GM19324 (cell line): ENCODE measurements around the gene RIT2.
"Not testable (repeated sequence)": the region's sequence is repeated elsewhere in the genome, so short reads cannot be mapped to it uniquely, and the experiment has no call there.

ENCODE experiments used
- ATAC-seq: cut with Tn5 transposase; IDR thresholded peaks from one replicate; pipeline ENCODE4 v1.9.1; 2021; ENCODE audit warnings: mild to moderate bottlenecking, moderate library complexity; ENCODE audit not compliant: unreplicated experiment, low FRiP score

RIT2 gene

DNA sequence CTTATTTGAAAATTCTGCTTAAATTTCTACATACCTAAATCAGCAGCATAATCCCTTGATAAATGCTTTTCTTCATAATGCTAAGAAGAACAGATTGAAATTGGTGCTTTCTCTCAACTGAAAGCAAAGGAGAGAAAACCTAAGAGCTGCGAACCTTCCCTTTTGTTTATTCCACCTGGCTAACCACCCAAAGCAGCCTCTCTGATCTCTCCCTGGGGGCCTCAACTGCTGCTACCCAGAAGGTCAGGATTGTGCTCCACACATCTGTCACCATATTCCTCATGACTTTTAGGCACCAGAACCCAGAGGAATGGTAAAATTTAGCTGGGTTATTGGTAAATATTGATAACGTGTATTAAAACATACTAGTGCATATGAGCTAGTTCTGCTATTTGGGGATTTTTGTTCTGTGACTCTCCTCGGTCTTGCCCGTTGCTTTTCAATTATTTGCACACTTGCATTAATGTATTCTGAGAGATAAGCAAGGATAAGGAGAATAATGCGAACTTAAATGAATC lies 334.1 kb downstream of the RIT2 start:
- no peak for ATAC-seq

DNA sequence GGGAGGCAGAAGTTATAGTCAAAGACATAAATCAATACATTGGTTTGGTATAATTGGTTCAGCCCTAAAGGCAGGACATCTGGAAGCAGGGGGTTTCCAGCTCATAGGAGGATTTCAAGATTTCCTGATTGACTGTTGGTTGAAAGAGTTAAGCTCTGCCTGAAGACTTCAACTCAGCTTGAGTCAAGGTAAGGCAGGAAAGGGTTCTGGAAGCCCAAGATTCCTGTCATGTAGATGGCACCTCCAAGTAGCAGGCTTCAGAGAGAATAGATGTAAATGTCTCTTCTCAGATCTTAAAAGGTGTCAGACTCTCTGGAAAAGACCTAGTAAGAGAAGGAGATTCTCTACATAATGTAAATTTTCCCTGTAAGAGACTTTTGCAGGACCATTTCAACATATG lies 335.3 kb downstream of the RIT2 start:
- no peak for ATAC-seq

DNA sequence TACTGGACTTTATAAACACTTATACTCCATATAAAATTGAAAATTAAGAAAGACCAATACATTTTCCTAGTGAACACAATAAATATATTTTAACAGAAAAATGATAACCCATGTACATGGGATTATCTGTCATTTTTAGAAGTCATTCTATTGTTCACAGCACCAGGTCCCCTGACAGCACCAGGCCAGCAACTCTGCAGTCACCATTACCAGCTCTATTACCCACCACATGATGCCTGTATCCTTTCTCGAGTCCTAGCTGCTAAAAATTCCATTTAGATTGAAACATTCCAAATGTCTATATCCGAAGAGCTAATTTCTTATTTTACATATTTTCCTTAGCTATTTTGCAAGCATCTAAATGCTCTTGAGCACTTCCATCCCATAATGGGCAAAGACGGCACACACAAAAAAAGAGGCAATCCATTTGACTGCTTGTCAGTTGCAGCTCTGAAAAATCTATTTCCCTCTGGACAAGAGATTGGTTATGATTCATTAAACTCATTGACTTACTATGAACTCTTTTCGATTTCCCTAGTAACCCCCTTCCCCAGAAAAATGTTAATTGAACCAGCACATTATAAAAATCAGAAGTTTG lies 336.9 kb downstream of the RIT2 start:
- no peak for ATAC-seq

DNA sequence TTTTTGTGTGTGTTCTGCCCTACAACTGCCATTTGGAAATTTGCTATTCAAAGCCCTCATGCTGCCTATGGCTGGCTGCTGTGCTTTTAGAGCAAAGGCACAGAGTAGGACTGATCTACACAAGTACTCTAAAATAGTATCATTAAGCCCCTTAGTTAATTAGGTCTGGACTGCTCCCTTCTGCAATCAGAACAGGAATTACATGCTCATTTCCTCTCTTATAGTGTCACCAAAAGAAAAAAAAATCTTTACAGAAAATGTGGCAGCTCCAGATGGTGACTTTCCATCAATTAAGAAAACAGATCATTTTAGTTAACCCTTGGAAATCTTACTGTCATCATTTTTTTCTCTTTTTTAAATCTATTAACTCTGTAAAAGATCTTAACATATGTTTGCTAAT lies 337.5 kb downstream of the RIT2 start:
- ATAC-seq = no peak

DNA sequence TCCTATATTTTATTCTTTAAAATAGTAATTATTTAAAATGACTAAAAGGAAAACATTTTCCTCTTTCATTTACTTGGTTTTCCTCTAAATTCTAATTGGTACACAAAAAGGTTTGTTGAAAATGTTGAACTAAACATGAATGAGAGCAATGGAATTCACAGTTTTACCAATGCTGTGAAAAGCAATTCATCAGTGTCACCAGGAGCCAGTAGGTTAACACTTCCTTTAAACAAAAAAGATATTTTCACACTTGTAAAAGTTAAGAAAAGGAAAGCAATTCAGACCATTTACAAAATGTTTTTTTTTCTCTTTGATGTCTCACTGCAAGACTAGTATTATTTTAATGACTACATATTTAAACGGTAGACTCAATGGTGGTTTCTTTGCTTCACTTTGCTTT lies 341.6 kb downstream of the RIT2 start:
- no peak for ATAC-seq

DNA sequence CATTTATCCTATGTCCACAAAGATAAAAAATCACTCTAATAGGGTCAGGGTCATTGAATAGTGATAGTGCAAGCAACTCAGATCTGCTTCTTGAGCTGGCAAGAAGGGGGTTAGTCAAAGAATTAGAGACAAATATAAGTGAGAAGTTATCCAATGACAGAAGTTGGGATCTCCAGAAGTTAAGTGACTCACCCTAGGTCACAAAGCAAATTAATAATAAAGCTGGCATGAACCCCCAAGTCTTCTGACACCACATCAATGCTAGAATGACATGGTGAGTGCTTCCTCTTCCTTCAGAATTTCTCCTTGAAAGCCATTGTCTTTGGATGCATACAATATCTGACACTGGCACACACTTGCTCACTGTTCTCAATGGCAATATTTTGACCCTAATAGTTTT lies 343.5 kb downstream of the RIT2 start:
- ATAC-seq = no peak

DNA sequence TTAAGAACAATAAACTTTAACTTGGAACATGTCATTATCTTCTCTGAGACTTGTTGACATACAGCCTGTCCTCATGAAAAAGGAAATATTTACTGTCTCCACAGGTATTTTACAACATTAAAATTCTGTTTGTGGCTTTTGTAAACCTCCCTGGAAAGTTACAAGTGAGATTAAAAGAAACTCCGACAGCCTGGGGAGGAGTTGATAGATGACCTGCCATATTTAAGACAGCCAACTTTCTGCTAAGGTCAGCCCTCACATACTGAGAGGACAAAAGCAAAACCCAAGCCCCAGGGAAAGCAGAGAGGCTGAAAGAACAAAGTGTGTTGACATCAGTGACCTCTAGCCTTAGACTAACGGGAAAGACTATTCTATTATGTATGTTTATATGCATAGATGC lies 350.2 kb downstream of the RIT2 start:
- no peak for ATAC-seq

DNA sequence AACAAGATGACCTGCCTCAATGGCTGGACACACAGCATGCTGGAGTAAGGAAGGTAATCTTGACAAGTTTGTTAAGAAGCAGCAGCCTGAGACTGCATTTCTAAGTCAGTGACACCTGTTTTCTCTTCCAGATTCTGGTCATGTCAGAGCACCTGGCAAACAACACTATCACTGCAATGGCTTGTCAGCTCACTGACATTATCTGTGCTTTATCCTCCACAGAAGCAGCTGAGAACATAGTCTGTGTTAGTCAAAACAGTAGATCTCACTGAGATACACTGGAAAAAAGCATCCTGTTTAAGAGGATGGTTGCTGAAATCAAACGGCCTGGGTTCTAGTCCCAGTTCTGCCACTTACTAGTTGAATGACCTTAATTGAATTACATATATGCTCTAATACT lies 355.2 kb downstream of the RIT2 start:
- ATAC-seq = no peak

DNA sequence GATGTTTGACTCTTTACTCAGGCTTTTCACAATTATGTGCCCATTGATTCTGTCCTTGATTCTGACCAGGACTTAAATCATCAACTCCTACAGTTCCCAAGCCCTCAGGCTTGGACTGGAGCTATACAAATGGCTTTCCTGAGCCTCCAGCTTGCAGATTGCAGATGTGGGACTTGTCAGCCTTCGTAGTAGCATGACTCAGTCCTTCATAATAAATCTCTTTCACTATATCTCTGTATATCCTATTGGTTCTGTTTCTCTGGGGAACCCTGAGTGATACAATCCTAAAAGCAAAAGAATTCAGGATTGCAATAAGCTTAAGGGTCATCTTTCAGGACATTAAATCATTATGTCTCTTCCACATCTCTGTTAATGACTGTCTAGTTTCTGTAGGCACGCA lies 356.6 kb downstream of the RIT2 start:
- ATAC-seq = no peak

DNA sequence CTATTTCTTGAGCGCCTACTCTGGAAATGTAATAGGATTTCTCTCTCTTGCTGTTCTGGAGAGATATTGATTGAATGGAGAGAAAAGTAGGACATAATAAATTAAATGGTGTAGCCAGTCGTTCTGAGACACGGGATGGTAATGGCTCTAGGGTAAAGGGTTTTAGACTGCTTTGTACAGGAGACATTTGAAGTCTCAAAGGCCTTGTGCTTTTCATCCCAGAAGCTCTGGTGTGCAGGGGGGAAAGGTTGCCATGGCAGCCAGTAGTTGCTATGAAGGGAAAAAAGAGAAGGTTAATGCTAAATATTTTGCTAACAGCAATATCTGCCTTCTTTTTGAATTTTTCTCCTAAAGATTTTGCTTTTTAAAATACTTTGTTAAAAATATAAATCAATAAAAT lies 359.3 kb downstream of the RIT2 start:
- no peak for ATAC-seq

DNA sequence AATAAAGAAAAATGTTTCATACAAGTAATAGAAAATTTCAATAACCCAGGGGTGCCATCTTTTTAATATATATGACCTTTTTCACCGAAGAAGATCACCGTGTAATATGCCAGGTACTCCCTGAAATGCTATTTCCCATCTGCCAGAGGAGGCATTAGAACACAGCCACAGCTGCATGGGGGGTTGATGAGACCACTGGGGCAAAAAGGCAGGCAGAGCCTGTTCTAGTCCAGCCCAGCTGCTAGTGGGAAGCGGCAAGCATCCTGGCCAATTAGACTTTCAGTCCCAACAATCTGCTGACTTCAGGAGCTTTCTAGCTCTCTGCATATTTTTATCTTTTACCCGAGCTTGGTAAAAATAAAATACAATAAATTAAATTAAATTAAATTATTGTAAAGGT lies 362.6 kb downstream of the RIT2 start:
- no peak for ATAC-seq

DNA sequence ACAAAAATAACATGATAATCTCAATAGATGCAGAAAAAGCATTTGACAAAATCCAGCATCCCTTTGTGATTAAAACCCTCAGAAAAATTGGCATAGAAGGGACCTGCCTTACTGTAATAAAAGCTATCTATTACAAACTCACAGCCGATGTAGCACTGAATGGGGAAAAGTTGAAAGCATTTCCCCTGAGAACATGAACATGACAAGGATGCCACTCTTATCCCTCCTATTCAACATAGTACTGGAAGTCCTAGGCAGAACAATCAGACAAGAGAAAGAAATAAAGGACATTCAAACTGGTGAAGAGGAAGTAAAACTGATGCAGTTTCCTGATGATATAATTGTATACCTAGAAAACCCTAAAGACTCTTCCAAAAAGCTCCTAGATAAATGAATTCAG lies 368.7 kb downstream of the RIT2 start:
- no peak for ATAC-seq

DNA sequence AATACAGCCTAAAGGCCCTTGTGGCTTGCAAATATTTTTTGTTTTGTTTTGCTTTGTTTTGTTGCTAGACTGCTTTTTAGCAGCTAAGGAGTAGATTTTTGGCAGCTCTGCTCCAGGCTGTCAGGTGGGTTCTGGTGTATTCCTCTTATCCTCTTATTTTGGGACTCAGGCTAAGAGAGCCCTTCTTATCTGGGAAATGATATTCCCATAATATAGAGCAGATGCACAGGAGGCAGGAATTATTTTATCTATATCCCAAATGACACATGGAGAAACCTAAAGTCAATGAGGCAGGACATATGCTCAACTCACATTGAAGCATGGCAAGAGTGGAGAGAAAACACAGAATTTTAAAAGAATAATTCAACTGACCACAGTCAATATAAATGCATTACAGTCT lies 369.6 kb downstream of the RIT2 start:
- ATAC-seq = no peak

DNA sequence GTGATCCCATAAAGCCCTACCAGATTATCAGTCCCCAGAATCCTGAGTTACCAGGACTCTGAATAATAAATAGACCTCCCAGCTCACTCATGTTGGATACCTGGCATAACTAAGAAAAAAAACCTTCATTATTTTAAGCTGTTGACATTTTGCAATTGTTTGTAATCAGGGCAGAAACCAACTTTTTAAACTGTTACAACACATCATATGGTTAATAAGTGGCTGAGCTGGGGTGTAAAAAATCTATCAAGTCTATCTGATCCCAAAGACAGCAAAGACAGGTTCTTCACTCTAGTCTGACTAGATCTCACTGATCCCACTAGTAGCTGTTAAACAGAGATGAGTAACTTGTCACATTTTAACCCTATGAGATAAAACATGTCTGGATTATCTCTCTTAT lies 370.3 kb downstream of the RIT2 start:
- ATAC-seq = no peak

DNA sequence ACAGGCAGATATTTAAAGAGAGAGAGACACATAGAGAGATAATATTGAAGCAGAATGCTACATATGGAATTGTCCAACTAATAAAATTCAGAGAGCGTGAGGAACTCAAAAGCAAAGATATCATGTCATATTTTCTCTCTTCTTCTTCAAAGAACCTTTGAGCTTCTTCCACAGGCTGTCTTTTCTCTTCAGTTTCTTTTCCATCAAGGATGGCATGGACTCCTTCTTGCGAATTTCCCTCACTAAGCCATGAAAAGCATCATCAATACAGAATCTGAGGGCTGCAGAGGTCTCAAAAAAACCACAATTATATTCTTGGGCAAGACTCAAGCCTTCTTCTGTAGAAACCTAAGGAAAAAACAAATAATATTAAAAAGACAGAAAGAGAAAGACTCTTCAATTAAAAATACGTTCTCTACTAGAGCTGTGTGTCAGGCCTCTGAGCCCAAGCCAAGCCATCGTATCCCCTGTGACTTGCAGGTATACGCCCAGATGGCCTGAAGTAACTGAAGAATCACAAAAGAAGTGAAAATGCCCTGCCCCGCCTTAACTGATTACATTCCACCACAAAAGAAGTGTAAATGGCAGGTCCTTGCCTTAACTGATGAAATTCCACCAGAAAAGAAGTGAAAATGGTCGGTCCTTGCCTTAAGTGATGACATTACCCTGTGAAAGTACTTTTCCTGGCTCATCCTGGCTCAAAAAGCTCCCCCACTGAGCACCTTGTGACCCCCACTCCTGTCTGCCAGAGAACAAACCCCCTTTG lies 371.9 kb downstream of the RIT2 start:
- ATAC-seq = no peak

DNA sequence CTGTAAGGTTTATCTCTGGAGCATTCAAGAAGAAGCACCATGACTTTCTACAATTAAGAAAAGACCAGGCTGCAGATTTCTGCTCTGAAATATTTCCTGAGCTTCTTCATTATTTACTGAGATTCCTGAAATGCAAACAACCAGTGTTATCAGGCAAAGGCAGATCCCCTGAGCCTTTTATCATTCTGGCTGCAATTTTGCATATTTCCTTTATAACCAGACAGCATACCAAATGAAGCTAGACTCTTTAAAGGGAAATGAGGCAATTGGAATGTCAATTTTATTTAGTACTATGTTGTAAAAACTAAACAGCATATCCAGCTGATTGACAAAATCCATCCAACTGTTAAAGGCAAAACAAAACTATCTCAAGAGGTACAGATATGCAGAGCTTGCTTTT lies 372.5 kb downstream of the RIT2 start:
- no peak for ATAC-seq

DNA sequence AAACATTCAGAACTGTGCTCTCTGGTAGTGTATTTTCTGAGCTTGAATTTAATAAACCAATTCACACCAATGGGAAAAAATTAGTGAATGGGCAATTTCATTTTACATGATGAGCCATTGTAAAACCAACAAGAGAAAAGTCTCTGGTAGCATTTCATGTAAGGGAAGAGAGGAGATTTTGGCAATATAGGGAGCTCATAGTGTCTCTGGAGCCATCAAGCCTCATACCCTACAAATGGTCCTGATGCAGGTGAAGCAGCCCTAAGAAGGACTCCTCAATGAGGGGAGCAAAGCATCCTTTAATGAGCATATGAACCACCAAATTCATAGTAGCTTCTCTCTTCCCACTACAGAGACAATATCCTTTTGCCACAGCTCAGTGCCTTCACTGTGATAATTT lies 373.0 kb downstream of the RIT2 start:
- no peak for ATAC-seq

DNA sequence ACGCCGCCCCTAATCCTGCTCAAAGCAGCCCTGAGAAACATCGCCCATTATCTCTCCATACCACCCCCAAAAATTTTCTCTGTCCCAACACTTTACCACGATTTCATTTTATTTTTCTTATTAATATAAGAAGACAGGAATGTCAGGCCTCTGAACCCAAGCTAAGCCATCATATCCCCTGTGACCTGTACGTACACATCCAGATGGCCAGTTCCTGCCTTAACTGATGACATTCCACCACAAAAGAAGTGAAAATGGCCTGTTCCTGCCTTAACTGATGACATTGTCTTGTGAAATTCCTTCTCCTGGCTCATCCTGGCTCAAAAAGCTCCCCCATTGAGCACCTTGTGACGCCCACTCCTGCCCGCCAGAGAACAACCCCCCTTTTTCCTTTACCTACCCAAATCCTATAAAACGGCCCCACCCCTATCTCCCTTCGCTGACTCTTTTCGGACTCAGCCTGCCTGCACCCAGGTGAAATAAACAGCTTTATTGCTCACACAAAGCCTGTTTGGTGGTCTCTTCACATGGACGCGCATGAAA lies 373.6 kb downstream of the RIT2 start:
- not testable (repeated sequence) for ATAC-seq

DNA sequence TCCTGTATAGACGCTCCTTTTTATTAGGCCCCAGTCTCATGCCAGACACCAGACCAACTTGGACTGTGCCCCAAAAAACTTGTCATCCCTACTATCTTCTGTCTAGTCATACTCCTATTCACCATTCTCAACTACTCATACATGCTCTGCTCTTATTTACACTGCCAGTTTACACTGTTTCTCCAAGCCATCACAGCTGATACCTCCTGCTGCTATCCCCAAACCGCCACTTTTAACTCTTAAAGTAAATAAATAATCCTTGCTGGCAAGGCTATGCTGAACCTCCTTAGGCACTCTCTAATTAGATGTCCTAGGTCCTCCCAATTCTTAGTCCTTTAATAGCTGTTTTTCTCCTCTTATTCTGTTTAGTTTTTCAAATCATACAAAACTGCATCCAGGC lies 374.2 kb downstream of the RIT2 start:
- not testable (repeated sequence) for ATAC-seq

DNA sequence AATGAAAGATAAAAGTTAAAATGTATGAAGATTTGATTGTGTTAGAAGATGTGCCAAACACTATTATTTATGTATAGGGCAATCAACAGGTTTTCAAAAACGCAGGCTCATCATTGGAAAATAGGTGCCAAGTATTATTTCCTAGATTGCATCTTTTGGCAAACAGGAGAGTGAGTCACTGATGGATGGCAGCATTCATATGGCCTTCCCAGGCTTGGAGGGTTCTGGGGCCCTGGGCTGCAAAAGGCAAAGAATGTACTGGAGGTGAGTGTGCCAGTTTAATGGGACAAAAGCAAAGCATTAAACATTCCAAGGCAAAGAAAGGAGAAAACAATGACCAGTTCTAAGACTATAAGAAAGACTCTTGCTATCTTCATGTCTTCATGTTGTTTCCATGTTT lies 379.4 kb downstream of the RIT2 start:
- ATAC-seq = no peak

DNA sequence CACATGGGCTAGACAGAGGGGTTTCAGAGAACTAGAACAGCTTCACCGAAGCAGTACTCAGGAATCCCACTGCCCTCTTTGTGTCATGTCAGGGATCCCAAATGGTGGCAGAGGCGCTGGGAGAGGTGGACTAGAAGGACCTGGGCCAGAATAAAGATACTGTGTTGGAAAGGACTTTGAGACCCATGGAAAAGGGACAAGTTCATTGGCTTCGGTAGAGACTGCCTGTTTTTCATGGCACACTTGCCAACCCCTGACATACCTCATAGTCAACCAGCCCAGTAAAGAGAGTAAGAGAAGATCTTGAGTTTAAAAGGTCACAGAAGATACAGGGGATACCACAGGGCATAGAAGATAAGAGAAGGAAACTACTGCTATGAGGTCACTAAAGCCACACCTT lies 381.0 kb downstream of the RIT2 start:
- no peak for ATAC-seq

DNA sequence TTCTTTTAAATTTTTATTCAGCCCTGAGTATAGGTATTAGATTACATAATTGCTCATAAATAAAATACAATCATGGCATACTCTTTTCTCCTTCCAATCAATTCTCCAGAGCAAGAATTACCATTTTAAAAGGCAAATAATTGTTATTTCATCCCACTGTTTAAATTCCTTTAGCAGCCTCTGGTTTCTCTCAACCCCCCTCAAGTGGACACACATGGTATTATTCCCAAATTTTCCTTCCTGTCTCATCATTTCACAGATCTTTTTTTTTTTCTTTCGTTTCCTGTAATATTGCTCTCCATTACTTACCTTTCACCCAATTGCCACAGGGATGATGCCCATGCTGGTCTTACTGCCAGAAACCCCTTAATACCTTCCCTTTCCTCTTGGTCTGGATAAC lies 385.2 kb downstream of the RIT2 start:
- ATAC-seq = no peak
